Stimulated activated CD8-positive, alpha-beta memory T cell treated with anti-CD3 and anti-CD28 coated beads, Interleukin-4, amount 100 ng/mL, for 1 hour (primary cell): Measurements from ENCODE around the gene EFNB3.

Experiments
- DNase-seq, 2 donors: peaks; one replicate each; pipeline ENCODE4 v3.0.0-alpha.2; 2020; ENCODE audit warnings: low read depth in 2 of 2, low spot score in 1 of 2

Gene EFNB3, protein sequence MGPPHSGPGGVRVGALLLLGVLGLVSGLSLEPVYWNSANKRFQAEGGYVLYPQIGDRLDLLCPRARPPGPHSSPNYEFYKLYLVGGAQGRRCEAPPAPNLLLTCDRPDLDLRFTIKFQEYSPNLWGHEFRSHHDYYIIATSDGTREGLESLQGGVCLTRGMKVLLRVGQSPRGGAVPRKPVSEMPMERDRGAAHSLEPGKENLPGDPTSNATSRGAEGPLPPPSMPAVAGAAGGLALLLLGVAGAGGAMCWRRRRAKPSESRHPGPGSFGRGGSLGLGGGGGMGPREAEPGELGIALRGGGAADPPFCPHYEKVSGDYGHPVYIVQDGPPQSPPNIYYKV

DNA sequence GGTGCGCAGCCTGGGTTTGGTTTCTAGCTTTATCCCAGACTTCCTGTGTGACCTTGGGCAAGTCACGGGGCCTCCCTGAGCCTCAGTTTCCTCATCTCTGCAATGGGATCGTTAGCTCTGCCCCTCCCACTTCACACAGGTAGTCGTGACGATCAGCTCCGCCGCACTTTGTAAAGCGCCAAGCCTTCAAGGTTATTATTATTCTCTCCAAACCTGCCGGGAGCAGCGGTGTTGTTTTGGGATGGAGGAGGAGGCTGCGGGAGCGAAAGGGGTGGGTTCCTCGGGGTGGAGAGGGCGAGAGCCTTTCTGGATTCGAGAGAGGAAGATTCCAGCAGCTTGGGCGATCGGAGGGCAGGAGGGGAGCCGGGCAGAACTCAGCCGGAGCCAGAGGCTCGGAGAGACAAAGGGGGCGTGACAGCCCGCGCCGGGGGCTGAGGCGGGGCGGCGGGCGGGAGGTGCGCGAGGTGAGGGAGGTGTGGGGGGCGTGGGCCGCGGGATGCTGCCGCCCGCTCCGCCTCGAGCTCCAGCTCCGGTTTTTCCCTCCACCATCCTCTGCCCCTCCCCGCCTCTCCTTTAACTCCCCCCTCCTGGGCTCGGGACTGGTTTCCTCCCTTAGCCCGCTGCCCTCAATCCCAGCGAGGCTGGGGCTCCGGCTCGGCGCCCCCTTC, at the start of gene EFNB3:
Gene EFNB3 (plus strand): TSS at position 602 of the 668 bp plus-strand sequence. CDS start 397 bp downstream, outside the sequence.
- DNase-seq, result no peak

DNA sequence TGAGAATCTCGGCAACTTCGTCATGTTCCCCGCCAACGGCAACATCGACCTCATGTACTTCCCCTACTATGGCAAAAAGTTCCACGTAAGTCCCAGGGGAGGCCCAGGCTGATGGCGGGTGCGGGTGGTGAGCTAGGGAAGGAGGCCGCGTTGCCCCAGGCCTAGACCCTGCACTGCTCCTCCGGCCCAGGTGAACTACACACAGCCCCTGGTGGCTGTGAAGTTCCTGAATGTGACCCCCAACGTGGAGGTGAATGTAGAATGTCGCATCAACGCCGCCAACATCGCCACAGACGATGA, 49.5 kb upstream of the EFNB3 start:
- no peak for DNase-seq

DNA sequence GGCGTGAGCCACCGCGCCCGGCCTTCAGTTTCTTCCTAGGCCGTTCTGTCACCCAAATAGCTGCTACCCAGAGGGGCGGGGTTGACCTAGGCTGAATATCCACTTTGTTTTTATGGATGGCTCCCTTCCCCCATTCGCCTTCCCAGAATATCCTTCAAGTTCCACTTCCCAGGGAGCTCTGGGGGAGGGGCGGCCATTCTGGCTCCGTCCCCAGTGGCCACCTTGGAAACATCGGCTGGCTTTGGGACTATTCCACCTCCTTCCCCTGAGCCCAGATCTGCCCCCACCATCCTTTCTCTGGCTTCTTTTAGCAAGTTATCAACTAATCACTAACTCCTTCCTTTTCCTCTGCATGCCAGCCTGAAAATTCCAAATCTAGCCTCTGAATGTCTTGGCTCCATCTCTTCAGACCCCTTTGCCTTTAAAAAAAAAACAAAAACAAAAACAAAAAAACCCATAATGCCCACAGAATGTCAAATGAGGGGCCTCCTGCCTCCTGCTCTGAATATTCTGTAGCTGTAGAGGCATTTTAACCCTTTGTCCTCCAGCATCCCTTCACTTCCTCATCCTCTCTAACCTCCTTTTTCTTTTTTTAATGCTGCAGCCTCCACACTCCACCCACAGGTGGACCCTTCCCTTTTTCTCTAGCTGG, 47.9 kb upstream of the EFNB3 start:
- no peak for DNase-seq

DNA sequence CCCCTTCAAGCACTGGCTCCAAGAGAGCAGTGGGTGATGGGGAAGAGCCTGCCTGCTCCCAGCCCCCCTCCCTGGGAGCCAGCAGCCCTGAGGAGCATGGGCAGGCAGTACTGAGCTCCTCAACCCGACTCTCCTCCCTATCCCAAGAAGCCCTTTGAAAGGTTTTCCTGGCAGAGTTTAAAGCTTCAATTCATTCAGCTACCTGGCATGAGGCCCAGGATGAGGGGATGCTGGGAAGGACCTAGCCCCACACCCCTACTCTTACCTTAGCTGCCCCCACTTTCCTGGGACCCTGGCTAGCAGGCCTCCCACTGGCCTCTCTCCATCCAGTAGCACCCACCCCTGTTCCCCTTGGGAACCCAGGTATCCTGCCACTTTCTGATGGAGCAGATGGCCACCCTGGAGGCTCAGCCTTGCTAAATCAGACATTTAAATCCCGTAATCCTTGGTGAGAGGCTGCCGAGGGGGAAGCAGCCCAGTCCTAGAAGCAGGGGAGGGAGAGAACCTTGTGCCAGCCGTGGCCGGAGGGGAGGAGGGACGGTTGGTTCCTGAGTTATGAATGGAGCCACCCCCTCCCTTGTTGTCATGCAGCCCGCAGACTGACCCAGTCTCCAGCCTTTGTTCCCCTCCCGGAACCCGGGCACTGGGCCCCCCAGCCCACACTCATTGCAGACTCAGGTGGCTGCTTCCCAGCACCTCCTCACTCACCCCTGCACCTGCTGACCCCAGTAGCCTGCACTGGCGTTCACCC, 37.2 kb upstream of the EFNB3 start:
- DNase-seq, result no peak

DNA sequence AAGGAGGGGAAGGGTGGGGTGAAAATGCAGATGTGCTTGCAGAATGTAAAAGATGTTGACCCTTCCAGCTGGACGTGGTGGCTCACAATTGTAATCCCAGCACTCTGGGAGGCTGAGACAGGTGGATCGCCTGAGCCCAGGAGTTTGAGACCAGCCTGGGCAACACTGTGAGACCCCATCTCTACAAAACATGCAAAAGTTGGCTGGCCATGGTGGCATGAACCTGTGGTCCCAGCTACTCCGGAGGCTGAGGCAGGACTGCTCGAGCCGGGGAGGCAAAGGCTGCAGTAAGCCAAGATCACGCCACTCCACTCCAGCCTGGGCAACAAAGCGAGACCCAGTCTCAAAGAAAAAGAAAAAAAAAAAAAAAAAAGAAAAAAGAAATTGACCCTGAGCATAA, 36.5 kb upstream of the EFNB3 start:
- DNase-seq, result no peak

DNA sequence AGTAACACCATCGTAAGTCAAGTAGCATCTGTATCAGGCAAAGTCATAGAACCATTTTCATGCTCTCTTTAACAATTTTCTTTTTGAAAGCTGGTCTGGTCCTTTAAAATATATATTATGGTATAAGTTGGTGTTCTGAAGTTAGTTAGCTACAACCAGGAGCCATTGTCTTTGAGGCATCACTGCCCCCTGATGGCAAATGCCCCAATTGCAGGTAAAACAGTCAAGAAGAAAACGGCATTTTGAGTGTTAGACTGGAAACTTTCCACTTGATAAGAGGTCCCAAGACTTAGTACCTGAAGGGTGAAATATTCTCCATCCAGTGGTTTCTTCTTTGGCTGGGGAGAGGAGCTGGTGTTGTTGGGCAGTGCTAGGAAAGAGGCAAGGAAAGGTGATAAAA, 31.8 kb upstream of the EFNB3 start:
- DNase-seq, result no peak

DNA sequence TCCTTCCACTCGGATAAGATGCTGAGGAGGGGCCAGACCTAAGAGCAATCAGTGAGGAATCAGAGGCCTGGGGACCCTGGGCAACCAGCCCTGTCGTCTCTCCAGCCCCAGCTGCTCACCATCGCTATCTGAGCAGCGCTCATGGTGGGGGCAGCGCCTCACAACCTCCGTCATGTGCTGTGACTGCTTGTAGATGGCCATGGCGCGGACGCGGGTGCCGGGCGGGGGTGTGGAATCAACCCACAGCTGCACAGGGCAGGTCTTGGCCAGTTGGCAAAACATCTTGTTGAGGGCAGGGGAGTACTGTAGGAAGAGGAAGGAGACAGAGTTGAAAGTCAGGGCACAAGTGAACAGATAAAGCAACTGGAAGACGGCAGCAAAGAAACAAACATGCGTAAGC, 30.1 kb upstream of the EFNB3 start:
- DNase-seq, result no peak

DNA sequence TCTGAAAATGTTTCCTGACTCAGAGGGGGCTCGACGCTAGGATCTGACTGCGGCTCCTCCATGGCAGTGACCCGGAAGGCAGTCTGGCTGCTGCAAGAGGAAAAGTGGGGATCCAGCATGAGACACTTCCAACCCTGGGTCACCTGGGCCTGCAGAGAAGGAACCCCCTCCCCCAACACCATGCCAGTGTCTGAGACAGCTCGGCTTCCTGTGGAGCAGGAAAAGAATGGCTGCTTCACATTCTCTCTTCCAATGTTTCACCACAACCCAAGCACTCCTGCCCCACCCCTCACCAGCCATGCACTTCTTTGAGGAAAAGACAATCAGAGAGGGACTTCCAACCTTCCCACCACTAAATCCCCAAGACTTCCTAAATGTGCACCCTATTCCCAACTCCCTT, 28.5 kb upstream of the EFNB3 start:
- DNase-seq, result no peak

DNA sequence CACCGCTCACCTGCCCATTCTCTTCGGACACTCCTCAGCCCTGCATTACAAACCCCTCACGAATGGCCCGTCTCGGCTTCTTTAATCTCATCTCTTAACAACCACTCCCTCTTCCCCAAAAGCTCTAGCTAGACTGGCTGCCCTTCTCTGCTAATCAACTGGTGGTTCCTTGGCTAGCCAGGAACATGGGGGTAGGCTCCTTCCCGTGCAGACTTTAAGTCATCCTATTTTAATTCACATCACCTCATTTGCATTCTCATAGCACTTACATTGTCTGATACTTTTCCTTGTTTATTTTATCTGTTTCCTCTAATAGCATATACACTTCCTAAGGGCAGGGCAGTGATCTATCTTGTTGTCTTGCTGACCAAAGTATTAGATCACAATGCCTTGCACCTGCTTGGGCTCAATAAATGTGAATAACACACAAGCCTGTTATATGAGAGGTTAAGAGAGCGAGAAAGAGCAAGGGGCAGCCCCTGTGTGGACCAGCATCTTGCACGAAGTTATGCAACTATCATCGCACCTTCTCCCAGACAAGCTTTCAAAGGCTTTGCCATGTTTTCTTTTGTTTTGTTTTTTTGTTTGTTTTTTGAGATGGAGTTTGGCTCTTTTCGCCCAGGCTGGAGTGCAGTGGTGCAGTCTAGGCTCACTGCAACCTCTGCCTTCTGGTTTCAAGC, 27.5 kb upstream of the EFNB3 start:
- DNase-seq, result no peak

DNA sequence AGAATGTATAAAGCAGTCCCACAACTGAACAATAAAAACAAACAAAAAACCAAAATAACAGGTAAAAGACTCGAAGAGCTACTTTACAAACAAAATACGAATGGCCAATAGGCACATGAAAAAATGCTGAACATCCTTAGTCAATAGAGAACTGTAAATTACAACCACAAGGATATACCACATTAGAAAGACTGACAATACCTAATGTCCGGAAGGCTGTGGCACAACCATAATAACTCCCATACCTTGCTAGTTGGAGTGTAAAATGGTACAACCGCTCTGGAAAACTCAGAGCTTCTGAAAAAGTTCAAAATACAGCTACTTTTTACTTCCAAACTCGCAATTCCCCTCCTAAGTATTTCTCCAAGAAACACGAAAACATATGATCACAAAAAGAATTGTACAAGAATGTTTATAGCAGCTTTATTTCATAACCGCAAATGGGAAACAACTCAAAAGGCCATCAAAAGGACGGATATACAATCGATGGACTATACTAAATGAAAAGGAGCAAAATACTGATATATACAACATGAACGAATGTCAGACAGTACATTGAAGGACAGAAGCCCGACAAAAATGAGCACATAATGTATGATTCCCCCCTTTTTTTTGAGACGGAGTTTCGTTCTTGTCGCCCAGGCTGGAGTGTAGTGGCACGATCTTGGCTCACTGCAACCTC, 20.0 kb upstream of the EFNB3 start:
- no peak for DNase-seq

DNA sequence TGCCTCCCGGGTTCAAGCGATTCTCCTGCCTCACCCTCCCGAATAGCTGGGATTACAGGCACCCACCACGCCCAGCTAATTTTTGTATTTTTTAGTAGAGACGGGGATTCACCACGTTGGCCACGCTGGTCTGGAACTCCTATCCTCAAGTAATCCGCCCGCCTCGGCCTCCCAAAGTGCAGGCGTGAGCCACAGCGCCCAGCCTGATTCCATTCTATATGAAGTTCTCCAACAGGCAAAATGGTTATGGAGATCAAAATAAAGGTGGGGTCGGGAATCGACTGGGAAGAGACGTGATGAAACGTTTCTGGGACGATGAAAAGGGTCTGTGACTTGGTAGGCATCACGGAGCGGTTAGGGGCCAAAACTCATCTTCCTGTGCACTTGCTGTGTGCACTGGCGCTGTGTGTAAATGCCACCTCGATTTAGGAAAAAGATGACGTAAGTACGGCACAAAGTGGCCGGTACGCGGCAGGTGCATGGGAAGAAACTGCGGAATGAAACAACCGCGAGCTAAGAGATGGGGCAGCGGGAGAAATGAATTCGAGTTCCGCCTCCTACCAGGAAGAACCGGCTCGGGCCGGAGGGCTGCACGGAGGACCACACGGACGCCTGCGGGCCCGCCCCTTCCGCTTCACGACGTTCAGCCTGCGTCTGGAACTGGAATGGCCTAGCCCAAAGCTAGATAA, 19.3 kb upstream of the EFNB3 start:
- DNase-seq, result peak; percentile 76 to 85

DNA sequence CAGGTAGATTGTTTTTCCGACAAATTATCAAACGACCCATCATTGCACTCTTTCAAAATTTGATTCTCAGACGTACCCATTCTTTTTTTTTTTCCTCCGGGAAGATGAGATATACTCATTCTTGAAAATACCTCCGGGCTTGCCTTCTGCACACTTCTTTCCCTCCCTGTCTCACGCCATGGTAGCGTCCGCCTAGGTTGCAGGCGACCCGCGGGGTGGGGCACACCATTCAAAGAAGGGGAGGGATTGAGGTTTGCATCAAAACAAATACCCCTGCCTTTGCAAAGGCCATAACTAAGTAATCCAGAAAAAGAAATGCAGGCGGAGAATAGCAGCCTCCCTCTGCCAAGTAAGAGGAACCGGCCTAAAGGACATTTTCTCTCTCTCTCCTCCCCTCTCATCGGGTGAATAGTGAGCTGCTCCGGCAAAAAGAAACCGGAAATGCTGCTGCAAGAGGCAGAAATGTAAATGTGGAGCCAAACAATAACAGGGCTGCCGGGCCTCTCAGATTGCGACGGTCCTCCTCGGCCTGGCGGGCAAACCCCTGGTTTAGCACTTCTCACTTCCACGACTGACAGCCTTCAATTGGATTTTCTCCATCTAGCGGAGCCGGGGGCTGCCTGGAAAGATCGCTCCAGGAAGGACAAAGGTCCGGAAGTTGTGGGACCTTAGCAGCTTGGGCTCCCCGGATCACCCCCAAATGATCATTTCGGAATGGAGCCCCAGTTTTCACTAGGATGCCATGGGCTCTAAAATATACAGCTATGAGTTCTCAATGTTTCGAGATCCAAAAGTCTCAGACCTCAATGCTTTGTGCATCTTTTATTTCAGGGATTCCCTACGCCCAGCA, 18.6 kb upstream of the EFNB3 start:
- DNase-seq, result peak; percentile 57 to 58

DNA sequence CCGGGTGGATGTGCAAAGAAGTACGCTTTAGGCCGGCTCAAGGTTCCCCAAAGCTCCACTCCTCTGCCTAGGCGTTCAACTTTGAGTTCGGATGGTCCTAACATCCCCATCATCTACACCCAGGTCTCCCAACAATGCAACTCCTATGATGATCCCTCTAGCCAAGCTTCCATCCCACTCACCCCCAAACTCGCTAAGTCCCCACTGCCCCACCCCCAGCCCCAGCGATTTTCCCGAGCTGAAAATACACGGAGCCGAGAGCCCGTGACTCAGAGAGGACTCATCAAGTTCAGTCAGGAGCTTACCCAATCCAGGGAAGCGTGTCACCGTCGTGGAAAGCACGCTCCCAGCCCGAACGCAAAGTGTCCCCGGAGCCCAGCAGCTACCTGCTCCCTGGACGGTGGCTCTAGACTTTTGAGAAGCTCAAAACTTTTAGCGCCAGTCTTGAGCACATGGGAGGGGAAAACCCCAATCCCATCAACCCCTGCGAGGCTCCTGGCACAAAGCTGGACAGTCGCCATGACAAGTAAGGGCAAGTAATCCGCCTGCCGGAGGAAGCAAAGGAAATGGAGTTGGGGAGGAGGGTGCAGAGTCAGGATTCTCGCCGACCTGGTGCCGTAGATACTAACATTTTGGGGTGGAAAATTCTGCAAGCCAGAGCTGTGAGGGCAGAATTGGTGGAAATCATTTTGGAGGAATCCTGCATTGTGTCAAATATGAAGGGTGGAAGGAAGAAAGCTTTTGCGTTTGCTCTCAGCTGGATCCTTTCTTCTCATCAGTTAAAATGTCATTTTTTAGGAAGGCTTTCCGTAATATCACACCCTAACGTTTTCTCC, 17.7 kb upstream of the EFNB3 start, which contains the start of gene TP53:
Gene TP53 (minus strand): TSS at position 419 of the 836 bp plus-strand sequence. CDS start 10,896 bp downstream, outside the sequence.
- DNase-seq, result peak; percentile 50 to 78

DNA sequence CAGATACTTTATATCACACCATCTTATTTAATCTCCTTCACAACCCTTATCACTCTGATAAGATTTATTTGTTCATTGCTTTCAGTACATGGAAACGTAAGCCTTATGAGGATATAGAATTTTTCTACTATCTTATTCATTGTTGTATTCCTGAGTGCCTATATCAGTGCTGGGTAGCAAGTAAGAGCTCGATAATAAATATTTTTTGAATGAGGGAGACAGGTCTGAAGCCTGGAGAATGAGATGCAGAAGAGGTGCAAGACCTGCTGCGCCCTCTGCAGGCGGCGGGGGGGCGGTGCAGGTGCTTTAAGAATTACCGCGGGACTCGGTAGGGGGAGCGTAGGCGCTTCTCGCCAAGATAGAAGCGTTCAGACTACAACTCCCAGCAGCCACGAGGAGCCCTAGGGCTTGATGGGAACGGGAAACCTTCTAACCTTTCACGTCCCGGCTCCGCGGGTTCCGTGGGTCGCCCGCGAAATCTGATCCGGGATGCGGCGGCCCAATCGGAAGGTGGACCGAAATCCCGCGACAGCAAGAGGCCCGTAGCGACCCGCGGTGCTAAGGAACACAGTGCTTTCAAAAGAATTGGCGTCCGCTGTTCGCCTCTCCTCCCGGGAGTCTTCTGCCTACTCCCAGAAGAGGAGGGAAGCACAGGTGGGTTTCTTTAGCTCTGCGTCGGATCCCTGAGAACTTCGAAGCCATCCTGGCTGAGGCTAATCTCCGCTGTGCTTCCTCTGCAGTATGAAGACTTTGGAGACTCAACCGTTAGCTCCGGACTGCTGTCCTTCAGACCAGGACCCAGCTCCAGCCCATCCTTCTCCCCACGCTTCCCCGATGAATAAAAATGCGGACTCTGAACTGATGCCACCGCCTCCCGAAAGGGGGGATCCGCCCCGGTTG, 16.8 kb upstream of the EFNB3 start, which contains the start of gene WRAP53:
Gene WRAP53 (plus strand): TSS at position 570 of the 900 bp plus-strand sequence. CDS start 172 bp downstream, at position 742.
- DNase-seq, result peak; percentile 88

DNA sequence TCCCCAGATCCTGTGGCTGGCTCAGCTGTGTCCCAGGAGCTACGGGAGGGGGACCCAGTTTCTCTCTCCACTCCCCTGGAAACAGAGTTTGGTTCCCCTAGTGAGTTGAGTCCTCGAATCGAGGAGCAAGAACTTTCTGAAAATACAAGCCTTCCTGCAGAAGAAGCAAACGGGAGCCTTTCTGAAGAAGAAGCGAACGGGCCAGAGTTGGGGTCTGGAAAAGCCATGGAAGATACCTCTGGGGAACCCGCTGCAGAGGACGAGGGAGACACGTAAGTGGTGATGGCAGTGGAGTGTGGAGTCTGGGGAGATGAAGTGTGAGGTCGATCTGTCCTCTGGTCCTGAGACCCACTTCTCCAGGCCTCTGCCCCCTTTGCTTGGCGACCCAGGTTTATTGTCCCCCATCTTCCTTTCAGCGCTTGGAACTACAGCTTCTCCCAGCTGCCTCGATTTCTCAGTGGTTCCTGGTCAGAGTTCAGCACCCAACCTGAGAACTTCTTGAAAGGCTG, 16.1 kb upstream of the EFNB3 start:
- no peak for DNase-seq

DNA sequence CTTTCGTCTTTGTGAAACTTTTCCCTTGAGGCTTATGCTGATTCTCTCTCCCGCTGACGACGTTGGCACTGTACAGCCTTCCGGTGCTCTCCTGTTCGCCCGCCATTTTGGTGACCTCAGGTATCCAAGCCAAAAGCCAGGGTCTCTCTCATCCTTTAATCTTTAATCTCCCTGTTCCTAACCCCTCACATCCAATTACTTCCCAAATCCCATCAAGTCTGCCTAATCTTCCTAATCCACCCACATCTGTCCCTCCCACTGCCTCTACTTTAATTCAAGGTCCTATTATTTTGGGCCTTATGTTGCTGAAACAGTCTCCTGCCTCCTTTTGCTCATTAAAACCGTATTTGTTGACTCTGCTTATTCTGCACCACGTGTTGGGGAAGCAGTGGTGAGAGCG, 9.4 kb upstream of the EFNB3 start:
- no peak for DNase-seq
